ENCODE measurements around the gene VTI1B.
"Not testable (repeated sequence)": the region's sequence is repeated elsewhere in the genome, so short reads cannot be mapped to it uniquely, and the experiment has no call there.

GRCh38 chr14:67719385-67719784, 45.0 kb upstream of the VTI1B start:
- not testable (repeated sequence) for TF ChIP-seq CTCF (IDR thresholded peaks at IDR 0.05; ENCODE audit: insufficient read depth, low read length); GABPA (IDR thresholded peaks at IDR 0.05; ENCODE audit: low read depth)
